A673 (cell line): ENCODE results near the gene ACRV1.

Experiments used
- CTCF ChIP-seq: fragments of 300-800, 200-600 bp; sonication (generic); conservative IDR thresholded peaks from 2 replicates; pipeline ENCODE4 v1.5.1; 2017; ENCODE audit warnings: low read depth, mild to moderate bottlenecking, antibody characterized with exemption, low read length, moderate library complexity, mixed read lengths
- EZH2 ChIP-seq: fragments of 200-600 bp; sonication (generic); IDR thresholded peaks from 2 replicates; pipeline ENCODE4 v1.6.1; 2017; ENCODE audit warnings: borderline replicate concordance, low read depth, mild to moderate bottlenecking, mixed read lengths, antibody characterized with exemption, low read length; ENCODE audit not compliant: poor library complexity, severe bottlenecking

GRCh38 chr11:125701858-125702621, 21.4 kb upstream of the ACRV1 start:
- no peak for TF ChIP-seq CTCF
- TF ChIP-seq EZH2: no peak
